Motor neuron (in vitro differentiated cells): ENCODE measurements around the gene OR4F16. TPM values are rescaled to one million over a fixed set of nuclear protein-coding genes. Genes with fewer than 3 reads are reported as not detected.
"Not testable (repeated sequence)": the region's sequence is repeated elsewhere in the genome, so short reads cannot be mapped to it uniquely, and the experiment has no call there.

Experiments used
- ATAC-seq, 8 experiments: fragments of 200-7000 bp; cut with Tn5 transposase; replicated peaks in 6 of 8; 2 replicates each; pipeline ENCODE4 v1.8.0; 2021; ENCODE audit warnings: mild to moderate bottlenecking in 8 of 8, moderate library complexity in 8 of 8
- H3K27ac ChIP-seq, 2 donors: fragments of 250-450 bp; sonication (Bioruptor Pico); 2 replicates each; pipeline ENCODE4 v1.9.0; 2021; ENCODE audit warnings: antibody characterized with exemption in 2 of 2, mild to moderate bottlenecking in 2 of 2, moderate library complexity in 1 of 2
- H3K4me1 ChIP-seq, 2 donors: fragments of 250-450 bp; sonication (Bioruptor Pico); replicated peaks in 1 of 2; 2 replicates each; pipeline ENCODE4 v1.6.1; 2021; ENCODE audit warnings: antibody characterized with exemption in 2 of 2, mild to moderate bottlenecking in 2 of 2, moderate library complexity in 1 of 2
- H3K4me3 ChIP-seq, 5 donors: fragments of 250-450 bp; sonication (Bioruptor Pico); 2 replicates each; pipeline ENCODE4 v1.9.0; 2021; ENCODE audit warnings: antibody characterized with exemption in 5 of 5, mild to moderate bottlenecking in 5 of 5, moderate library complexity in 4 of 5
- WGBS, 10 experiments: fragments of 450-650 bp; shearing (Covaris generic); methylation state at CpG; one replicate each; pipeline ENCODE4 v1.0.0; 2022; 5-methylcytosine and 5-hydroxymethylcytosine counted together
- in situ Hi-C, 9 experiments: fragments of 400-800 bp; cut with MboI; loops; one replicate each; pipeline ENCODE4 v1.15.0; 2021; ENCODE audit warnings: low sequenced_read_pairs in 9 of 9, low pct_unique_long_range_greater_than_20kb in 2 of 9; ENCODE audit not compliant: unreplicated experiment in 9 of 9
- total RNA-seq, 8 experiments: library from RNA; unstranded; fragments of 300-600 nt; gene quantifications; 2 replicates each; pipeline versions ENCODE4 v1.2.3 to v1.2.4, GENCODE V29; 2022

The OR4F16 gene, protein sequence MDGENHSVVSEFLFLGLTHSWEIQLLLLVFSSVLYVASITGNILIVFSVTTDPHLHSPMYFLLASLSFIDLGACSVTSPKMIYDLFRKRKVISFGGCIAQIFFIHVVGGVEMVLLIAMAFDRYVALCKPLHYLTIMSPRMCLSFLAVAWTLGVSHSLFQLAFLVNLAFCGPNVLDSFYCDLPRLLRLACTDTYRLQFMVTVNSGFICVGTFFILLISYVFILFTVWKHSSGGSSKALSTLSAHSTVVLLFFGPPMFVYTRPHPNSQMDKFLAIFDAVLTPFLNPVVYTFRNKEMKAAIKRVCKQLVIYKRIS
- total RNA-seq: under 1 TPM in 3 of 8 experiments, not detected in 5; 0.32 to 0.67 (median 0.50) TPM

GRCh38 chr1:686554-686953 lies at the start of gene OR4F16:
TSS of gene OR4F16 (minus strand) at chr1:686654. CDS start at chr1:686654, 0 bp downstream.
- H3K27ac ChIP-seq, in situ Hi-C loops, H3K4me1 ChIP-seq, ATAC-seq, H3K4me3 ChIP-seq: not testable (repeated sequence)

DNA sequence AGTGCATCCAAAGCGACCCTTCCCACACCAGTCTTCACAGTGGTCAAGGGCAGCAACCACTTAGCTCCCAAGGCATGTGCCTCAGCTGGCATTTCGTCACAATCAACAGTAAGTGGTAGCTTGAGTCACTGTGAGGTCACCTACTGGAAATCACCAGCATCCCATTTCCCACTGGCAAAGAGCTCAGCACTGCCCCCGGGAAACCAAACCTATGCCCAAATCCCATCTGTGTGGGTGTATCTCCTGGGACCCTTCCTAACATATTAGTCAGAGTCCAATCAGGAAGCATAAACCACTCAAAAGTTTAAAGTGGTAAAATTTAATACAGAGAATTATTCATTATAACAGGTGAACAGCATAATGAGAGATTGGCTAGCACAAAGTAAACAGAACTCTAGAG lies 47.2 kb upstream of the OR4F16 start:
- H3K27ac ChIP-seq, in situ Hi-C loops, ATAC-seq, H3K4me3 ChIP-seq, H3K4me1 ChIP-seq: not testable (repeated sequence)
- no CpG with 5 or more reads among the region's 3 CpGs for WGBS, 10 experiments

GRCh38 chr1:727040-727439 lies 40.6 kb upstream of the OR4F16 start:
- in situ Hi-C loops, H3K4me3 ChIP-seq, H3K27ac ChIP-seq, H3K4me1 ChIP-seq, ATAC-seq: not testable (repeated sequence)
- no CpG with 5 or more reads among the region's 20 CpGs for WGBS, 10 experiments

Other genes with a start within 250 kb of the OR4F16 start
- gene OR4F29, start 235.0 kb downstream of the OR4F16 start, total RNA-seq: under 1 TPM in 3 of 8 experiments, not detected in 5; 0.32 to 0.67 (median 0.50) TPM
- gene SAMD11, start 237.3 kb upstream of the OR4F16 start, total RNA-seq: 10 to 100 TPM in 3 of 8 experiments, 1 to 10 TPM in 4, under 1 TPM in 1; 0.29 to 30.4 (median 3.2) TPM